ENCODE data around the gene CLCN2. TPM values are rescaled to one million over a fixed set of nuclear protein-coding genes. Genes with fewer than 3 reads are reported as not detected.

Gene CLCN2
- total and polyA plus RNA-seq, 2 of the 8 experiments (the other 6 are each of a cell fraction or from before 2014, with no cell fraction given) = 13.7 to 16.1 TPM

- Histone ChIP-seq H3K14ac (ENCODE audit: insufficient read length) (no peak overlapping the region), H2BK5ac (ENCODE audit: low read depth, low read length) (no peak overlapping the region; the same call in 1 of the 2 replicates), H3K9me3 (ENCODE audit: insufficient read depth in 2 of 2, low read depth in 1 of 2, low read length in 1 of 2) (no peaks in the 10 kb centered on the region), H4K91ac (replicated peaks; ENCODE audit: insufficient read length, low read length) (no peak overlapping the region), H3K27ac (ENCODE audit: low read depth, low read length) (no peak overlapping the region), H2BK20ac (ENCODE audit: low read length) (no peak overlapping the region), H3K79me1 (ENCODE audit: low read depth, low read length) (no peaks in the 10 kb centered on the region), H3K4me1 (replicated peaks in 1 of 4; ENCODE audit: control insufficient read depth in 3 of 4, insufficient read depth in 4 of 4, low read length in 3 of 4) (peaks cover 0 to 8% (median 5%) of the 10 kb centered on the region in 4 experiments; a peak in 2 of 7 replicates), H2AK5ac (ENCODE audit: low read depth, low read length) (no peak overlapping the region), H3K4me3 (ENCODE audit: extremely low read depth in 1 of 4, insufficient read depth in 2 of 4, low read depth in 3 of 4, low read length in 4 of 4) (no peak overlapping the region), H2BK12ac (ENCODE audit: low read depth, low read length) (no peak overlapping the region), H3K36me3 (ENCODE audit: control insufficient read depth in 2 of 4, insufficient read depth in 4 of 4, low read length in 3 of 4) (peaks cover 7 to 42% (median 26%) of the 10 kb centered on the region in 4 experiments; a peak in 7 of 8 replicates), H4K20me1 (replicated peaks in 1 of 2; ENCODE audit: control insufficient read depth in 1 of 2, insufficient read depth in 2 of 2, low read length in 2 of 2) (peaks cover 4 to 11% of the 10 kb centered on the region in 2 experiments), H3K4ac (replicated peaks; ENCODE audit: insufficient read length, low read depth, low read length) (no peak overlapping the region), H4K8ac (ENCODE audit: extremely low read depth, insufficient read depth, low read length) (no peak overlapping the region), H2BK15ac (ENCODE audit: low read length) (no peak overlapping the region), H3K23me2 (ENCODE audit: low read depth, low read length) (no peaks in the 10 kb centered on the region), H3K27me3 (replicated peaks in 1 of 4; ENCODE audit: control insufficient read depth in 3 of 4, extremely low read depth in 1 of 4, insufficient read depth in 3 of 4, low read length in 3 of 4) (no peaks in the 10 kb centered on the region), H3K9ac (replicated peaks in 1 of 4; ENCODE audit: extremely low read depth in 1 of 4, low read depth in 3 of 4, low read length in 3 of 4) (no peak overlapping the region), H3K4me2 (ENCODE audit: insufficient read depth in 1 of 2, low read depth in 2 of 2, low read length in 2 of 2) (no peak overlapping the region), H3K18ac (ENCODE audit: extremely low read depth, low read length) (no peak overlapping the region), H3K56ac (replicated peaks; ENCODE audit: insufficient read length, low read depth, low read length) (no peak overlapping the region), H4K5ac (ENCODE audit: insufficient read length, low read depth, low read length) (no peak overlapping the region), H2BK120ac (replicated peaks; ENCODE audit: low read depth, low read length) (no peak overlapping the region), H3K79me2 (ENCODE audit: control insufficient read depth in 1 of 2, insufficient read depth in 2 of 2, low read length in 2 of 2) (no peaks in the 10 kb centered on the region), H2AFZ (ENCODE audit: low read length) (no peak overlapping the region), H3K23ac (ENCODE audit: insufficient read length) (no peak overlapping the region)
- TF ChIP-seq SAP30 (IDR thresholded peaks at IDR 0.05; ENCODE audit: insufficient read depth, insufficient replicate concordance, low read length) (no peak), CTBP2 (IDR thresholded peaks at IDR 0.05; ENCODE audit: borderline replicate concordance, insufficient read depth, insufficient read length, low read length) (no peak), NRF1 (IDR thresholded peaks at IDR 0.05; ENCODE audit: low read depth, low read length) (no peak), SIRT6 (IDR thresholded peaks at IDR 0.05; ENCODE audit: low read length) (no peak)
- 72% methylated on average over 5 of the region's 8 CpGs; no CpG with 5 or more reads in 1 of the 2 experiments for WGBS, 2 experiments (ENCODE audit: extremely low coverage in 1 of 2, insufficient coverage in 1 of 2, insufficient read length in 1 of 2, insufficient replicate concordance in 2 of 2, low coverage in 1 of 2, low lambda C conversion rate in 2 of 2, missing lambda C conversion rate in 1 of 2)
- no peak for FAIRE-seq
- POLR2A ChIA-PET (ENCODE audit: partially characterized antibody) = interaction anchor here (1.0 to 3.4 kb wide), 7 partner anchors 9 to 39 kb away, joined by 3 to 13 read pairs (median 3); partner anchors contain the start of gene FAM131A
- CTCF ChIA-PET (ENCODE audit: partially characterized antibody) = interaction anchor here (0.8 to 6.8 kb wide), 18 partner anchors 11 to 424 kb away, joined by 3 to 49 read pairs (median 3); no protein-coding TSS in a partner anchor
- no peak for DNase-seq (ENCODE audit: low read depth in 1 of 2, low spot score in 2 of 2)
These were observed 6.7 kb downstream of the CLCN2 start for GRCh38 chr3:184354754-184355153.
